A673 (cell line): Measurements from ENCODE around the gene MYO1D.

Source experiments
- EZH2 ChIP-seq: fragments of 200-600 bp; sonication (generic); IDR thresholded peaks from 2 replicates; pipeline ENCODE4 v1.6.1; 2017; ENCODE audit warnings: borderline replicate concordance, low read depth, mild to moderate bottlenecking, mixed read lengths, antibody characterized with exemption, low read length; ENCODE audit not compliant: poor library complexity, severe bottlenecking
- TF ChIP-seq, protein P1 (sequence below): fragments of 300-800, 200-600 bp; sonication (generic); conservative IDR thresholded peaks from 2 replicates; pipeline ENCODE4 v1.5.1; 2017; ENCODE audit warnings: low read depth, mild to moderate bottlenecking, antibody characterized with exemption, low read length, moderate library complexity, mixed read lengths

DNA sequence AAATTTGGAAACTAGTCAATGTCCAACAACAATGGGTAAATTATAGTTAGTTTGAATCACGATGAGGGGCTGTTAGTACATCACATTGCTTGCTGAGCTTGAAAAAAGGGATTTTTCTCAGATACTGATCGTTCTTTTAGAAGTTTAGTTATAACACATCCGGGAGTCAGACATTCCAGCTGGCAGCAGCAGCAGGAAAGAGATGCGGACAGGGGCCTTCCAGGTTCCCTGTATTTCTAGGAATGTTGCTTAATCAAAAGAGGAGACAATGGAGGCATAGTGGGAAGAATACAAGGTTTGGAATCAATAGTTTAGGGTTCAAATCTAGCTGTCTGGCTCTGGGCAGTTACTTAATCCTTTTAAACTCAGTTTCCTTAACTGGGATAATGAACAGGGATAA is 362.3 kb downstream of the MYO1D start:
- TF ChIP-seq, protein P1, sequence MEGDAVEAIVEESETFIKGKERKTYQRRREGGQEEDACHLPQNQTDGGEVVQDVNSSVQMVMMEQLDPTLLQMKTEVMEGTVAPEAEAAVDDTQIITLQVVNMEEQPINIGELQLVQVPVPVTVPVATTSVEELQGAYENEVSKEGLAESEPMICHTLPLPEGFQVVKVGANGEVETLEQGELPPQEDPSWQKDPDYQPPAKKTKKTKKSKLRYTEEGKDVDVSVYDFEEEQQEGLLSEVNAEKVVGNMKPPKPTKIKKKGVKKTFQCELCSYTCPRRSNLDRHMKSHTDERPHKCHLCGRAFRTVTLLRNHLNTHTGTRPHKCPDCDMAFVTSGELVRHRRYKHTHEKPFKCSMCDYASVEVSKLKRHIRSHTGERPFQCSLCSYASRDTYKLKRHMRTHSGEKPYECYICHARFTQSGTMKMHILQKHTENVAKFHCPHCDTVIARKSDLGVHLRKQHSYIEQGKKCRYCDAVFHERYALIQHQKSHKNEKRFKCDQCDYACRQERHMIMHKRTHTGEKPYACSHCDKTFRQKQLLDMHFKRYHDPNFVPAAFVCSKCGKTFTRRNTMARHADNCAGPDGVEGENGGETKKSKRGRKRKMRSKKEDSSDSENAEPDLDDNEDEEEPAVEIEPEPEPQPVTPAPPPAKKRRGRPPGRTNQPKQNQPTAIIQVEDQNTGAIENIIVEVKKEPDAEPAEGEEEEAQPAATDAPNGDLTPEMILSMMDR = no peak
- TF ChIP-seq EZH2 = no peak
